Parathyroid adenoma (tissue), 2 donors: ENCODE data around the gene NCOR2.

Experiments used
- H2AFZ ChIP-seq: fragments of 300-600 bp; sonication (generic); one replicate; pipeline ENCODE4 v1.7.0; 2017; ENCODE audit warnings: antibody characterized with exemption, mild to moderate bottlenecking
- H3K27ac ChIP-seq: fragments of 300-600 bp; sonication (generic); one replicate; pipeline ENCODE4 v1.7.0; 2017
- H3K27me3 ChIP-seq: fragments of 300-600 bp; sonication (generic); one replicate; pipeline ENCODE4 v1.7.0; 2017; ENCODE audit warnings: low read length; ENCODE audit not compliant: control insufficient read depth, insufficient read depth
- H3K36me3 ChIP-seq: fragments of 300-600 bp; sonication (generic); one replicate; pipeline ENCODE4 v1.7.0; 2017; ENCODE audit warnings: low read length; ENCODE audit not compliant: control insufficient read depth, insufficient read depth
- H3K4me1 ChIP-seq: fragments of 300-600 bp; sonication (generic); one replicate; pipeline ENCODE4 v1.7.0; 2017; ENCODE audit warnings: control low read depth
- H3K4me2 ChIP-seq: fragments of 300-600 bp; sonication (generic); one replicate; pipeline ENCODE4 v1.7.0; 2017; ENCODE audit warnings: low read length
- H3K4me3 ChIP-seq: fragments of 300-600 bp; sonication (generic); one replicate; pipeline ENCODE4 v1.7.0; 2017; ENCODE audit warnings: low read depth, low read length
- H3K79me2 ChIP-seq: fragments of 300-600 bp; sonication (generic); one replicate; pipeline ENCODE4 v1.7.0; 2017; ENCODE audit warnings: control low read depth
- H3K9ac ChIP-seq: fragments of 300-600 bp; sonication (generic); one replicate; pipeline ENCODE4 v1.7.0; 2017; ENCODE audit warnings: mild to moderate bottlenecking
- H3K9me3 ChIP-seq: fragments of 300-600 bp; sonication (generic); one replicate; pipeline ENCODE4 v1.7.0; 2017; ENCODE audit warnings: low read length; ENCODE audit not compliant: control insufficient read depth
- CTCF ChIP-seq: fragments of 300-600 bp; sonication (generic); IDR thresholded peaks from one replicate; pipeline ENCODE4 v1.7.0; 2017; ENCODE audit warnings: antibody characterized with exemption, mild to moderate bottlenecking
- donor health status: primary hyperparathyroidism.

The NCOR2 gene

GRCh38 chr12:124525455-124525854, 42.0 kb downstream of the NCOR2 start:
- Histone ChIP-seq H3K4me3 (no peak overlapping the region), H3K27ac (no peak overlapping the region), H3K4me2 (no peak overlapping the region), H3K79me2 (peaks cover 15% of the 10 kb centered on the region), H3K9me3 (no peaks in the 10 kb centered on the region), H2AFZ (no peak overlapping the region), H3K4me1 (no peaks in the 10 kb centered on the region), H3K27me3 (no peaks in the 10 kb centered on the region), H3K36me3 (no peaks in the 10 kb centered on the region), H3K9ac (no peak overlapping the region)
- TF ChIP-seq CTCF: no peak

- Histone ChIP-seq H3K27ac (no peak overlapping the region), H3K4me3 (no peak overlapping the region), H3K27me3 (no peaks in the 10 kb centered on the region), H3K9ac (no peak overlapping the region), H2AFZ (no peak overlapping the region), H3K36me3 (no peaks in the 10 kb centered on the region), H3K9me3 (no peaks in the 10 kb centered on the region), H3K4me2 (no peak overlapping the region), H3K4me1 (no peaks in the 10 kb centered on the region), H3K79me2 (peaks cover 20% of the 10 kb centered on the region)
- TF ChIP-seq CTCF: no peak
These were observed 43.0 kb downstream of the NCOR2 start for GRCh38 chr12:124524231-124524925.

- Histone ChIP-seq H3K36me3 (no peaks in the 10 kb centered on the region), H3K9ac (no peak overlapping the region), H2AFZ (no peak overlapping the region), H3K4me2 (no peak overlapping the region), H3K27me3 (no peaks in the 10 kb centered on the region), H3K4me3 (no peak overlapping the region), H3K4me1 (peaks cover 4% of the 10 kb centered on the region), H3K27ac (no peak overlapping the region), H3K9me3 (no peaks in the 10 kb centered on the region), H3K79me2 (peaks cover 18% of the 10 kb centered on the region)
- no peak for TF ChIP-seq CTCF
These were observed 44.3 kb downstream of the NCOR2 start for GRCh38 chr12:124523071-124523470.

- H3K79me2 ChIP-seq: peaks cover 21% of the 10 kb centered on the region
- TF ChIP-seq CTCF: no peak
- H3K9me3 ChIP-seq: no peaks in the 10 kb centered on the region
- H3K27ac ChIP-seq: no peak overlapping the region
- no peak overlapping the region for H2AFZ ChIP-seq
- no peaks in the 10 kb centered on the region for H3K36me3 ChIP-seq
- peaks cover 9% of the 10 kb centered on the region for H3K4me1 ChIP-seq
- H3K9ac ChIP-seq: no peak overlapping the region
- no peaks in the 10 kb centered on the region for H3K27me3 ChIP-seq
- H3K4me3 ChIP-seq: no peak overlapping the region
- no peak overlapping the region for H3K4me2 ChIP-seq
These were observed 46.5 kb downstream of the NCOR2 start for GRCh38 chr12:124520907-124521306.

- no peak overlapping the region for H3K27ac ChIP-seq
- H3K4me1 ChIP-seq: peaks cover 9% of the 10 kb centered on the region
- H3K9me3 ChIP-seq: no peaks in the 10 kb centered on the region
- no peaks in the 10 kb centered on the region for H3K36me3 ChIP-seq
- H3K27me3 ChIP-seq: no peaks in the 10 kb centered on the region
- no peak for TF ChIP-seq CTCF
- H3K4me3 ChIP-seq: no peak overlapping the region
- no peak overlapping the region for H2AFZ ChIP-seq
- no peak overlapping the region for H3K9ac ChIP-seq
- H3K79me2 ChIP-seq: peaks cover 28% of the 10 kb centered on the region
- no peak overlapping the region for H3K4me2 ChIP-seq
These were observed 47.1 kb downstream of the NCOR2 start for GRCh38 chr12:124520265-124520701.
